Ishikawa (cell line): ENCODE results near the gene PRMT7.
A peak's percentile ranks its signal among the peaks of the same experiment; 100 is the strongest.

Experiments used
- CEBPB ChIP-seq: IDR thresholded peaks from 2 replicates; pipeline ENCODE4 v1.6.1; 2012
- CREB1 ChIP-seq: IDR thresholded peaks from 2 replicates; pipeline ENCODE4 v1.6.1; 2012; ENCODE audit warnings: low read depth
- EGR1 ChIP-seq: IDR thresholded peaks from 2 replicates; pipeline ENCODE4 v1.6.1; 2012
- EP300 ChIP-seq: IDR thresholded peaks from 2 replicates; pipeline ENCODE4 v1.6.1; 2012; ENCODE audit warnings: borderline replicate concordance
- FOXM1 ChIP-seq: IDR thresholded peaks from 2 replicates; pipeline ENCODE4 v1.6.1; 2012; ENCODE audit warnings: low read depth, borderline replicate concordance
- MAX ChIP-seq: IDR thresholded peaks from 2 replicates; pipeline ENCODE4 v1.6.1; 2012
- NFIC ChIP-seq: IDR thresholded peaks from 2 replicates; pipeline ENCODE4 v1.6.1; 2012
- RAD21 ChIP-seq: IDR thresholded peaks from 2 replicates; pipeline ENCODE4 v1.6.1; 2012; ENCODE audit warnings: low read depth
- REST ChIP-seq: IDR thresholded peaks from 2 replicates; pipeline ENCODE4 v1.6.1; 2012; ENCODE audit warnings: low read depth, mild to moderate bottlenecking
- TAF1 ChIP-seq: IDR thresholded peaks from 2 replicates; pipeline ENCODE4 v1.6.1; 2012; ENCODE audit warnings: low read depth, mild to moderate bottlenecking
- TCF12 ChIP-seq: IDR thresholded peaks from 2 replicates; pipeline ENCODE4 v1.6.1; 2012; ENCODE audit warnings: low read depth
- TEAD4 ChIP-seq: IDR thresholded peaks from 2 replicates; pipeline ENCODE4 v1.6.1; 2012
- YY1 ChIP-seq: IDR thresholded peaks from 2 replicates; pipeline ENCODE4 v1.6.1; 2012; ENCODE audit warnings: low read depth
- ZBTB7A ChIP-seq: IDR thresholded peaks from 2 replicates; pipeline ENCODE4 v1.6.1; 2012; ENCODE audit warnings: low read depth
- TF ChIP-seq, protein P1 (sequence below): IDR thresholded peaks from 2 replicates; pipeline ENCODE4 v1.6.1; 2012

The PRMT7 gene

DNA sequence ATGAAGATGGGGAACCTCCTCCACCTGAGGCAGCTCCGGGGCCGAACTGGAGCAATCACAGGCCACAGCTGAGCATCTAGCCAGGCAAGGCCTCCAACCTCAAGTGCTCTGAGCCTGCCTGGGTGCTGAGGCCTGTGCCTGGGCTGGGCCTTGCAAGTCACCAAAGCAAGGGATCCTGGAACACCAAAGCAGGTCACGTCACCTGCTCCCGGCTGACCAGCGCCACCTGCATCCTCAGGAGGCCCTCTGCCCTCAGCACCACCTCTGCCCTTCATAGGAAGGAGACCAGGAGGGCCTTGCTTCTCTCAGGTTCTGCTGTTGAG lies 69.5 kb downstream of the PRMT7 start:
- no peak for TF ChIP-seq TAF1
- no peak for TF ChIP-seq RAD21
- TF ChIP-seq EP300: no peak
- TF ChIP-seq NFIC: no peak
- TF ChIP-seq YY1: no peak
- no peak for TF ChIP-seq ZBTB7A
- TF ChIP-seq, protein P1, sequence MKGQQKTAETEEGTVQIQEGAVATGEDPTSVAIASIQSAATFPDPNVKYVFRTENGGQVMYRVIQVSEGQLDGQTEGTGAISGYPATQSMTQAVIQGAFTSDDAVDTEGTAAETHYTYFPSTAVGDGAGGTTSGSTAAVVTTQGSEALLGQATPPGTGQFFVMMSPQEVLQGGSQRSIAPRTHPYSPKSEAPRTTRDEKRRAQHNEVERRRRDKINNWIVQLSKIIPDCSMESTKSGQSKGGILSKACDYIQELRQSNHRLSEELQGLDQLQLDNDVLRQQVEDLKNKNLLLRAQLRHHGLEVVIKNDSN: no peak
- TF ChIP-seq FOXM1: no peak
- no peak for TF ChIP-seq EGR1
- no peak for TF ChIP-seq CREB1

GRCh38 chr16:68380676-68381362 lies 70.0 kb downstream of the PRMT7 start:
- no peak for TF ChIP-seq ZBTB7A

DNA sequence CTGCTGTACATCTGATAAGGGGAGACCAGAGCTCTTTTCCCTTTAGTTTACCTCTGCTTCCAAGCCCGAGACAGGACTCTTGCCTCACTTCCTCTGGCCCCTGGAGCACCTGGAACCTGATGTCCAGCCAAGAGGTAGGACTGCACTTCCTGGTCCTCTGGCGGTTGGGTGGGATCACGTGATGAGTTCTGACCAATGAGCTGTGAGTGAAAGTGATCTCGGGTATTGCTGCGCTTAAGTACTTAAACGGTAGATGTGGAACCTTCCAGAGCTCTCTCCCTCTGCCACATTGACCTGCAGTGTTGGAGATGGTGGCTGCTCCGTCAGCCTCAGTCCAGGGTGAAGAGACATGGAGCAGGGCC lies 70.5 kb downstream of the PRMT7 start:
- TF ChIP-seq, protein P1: peak; percentile 77
- no peak for TF ChIP-seq TAF1

DNA sequence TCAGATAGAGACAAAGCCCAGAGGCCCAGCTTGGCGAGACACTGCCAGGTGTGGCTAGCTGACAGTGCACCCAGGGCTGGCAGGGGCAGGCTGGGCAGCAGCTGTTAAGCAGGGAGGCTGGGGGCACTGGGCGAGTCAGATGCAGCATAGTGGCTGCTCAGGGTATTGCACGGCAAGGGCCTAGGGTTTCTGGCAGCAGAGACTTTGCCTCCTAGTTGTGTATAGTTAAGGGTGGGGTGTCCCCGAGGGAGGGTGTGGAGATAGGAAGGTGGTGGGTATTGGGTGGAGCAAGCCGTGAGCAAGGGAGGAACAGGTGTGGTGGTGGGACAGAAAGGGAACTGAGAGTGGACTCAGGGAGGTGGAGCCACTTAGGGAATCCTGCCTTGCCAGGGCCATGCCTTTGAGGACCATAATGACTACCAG lies 71.5 kb downstream of the PRMT7 start:
- TF ChIP-seq TAF1 (no peak), YY1 (no peak), TCF12 (no peak), RAD21 (no peak), TEAD4 (no peak), CREB1 (no peak), EP300 (no peak), ZBTB7A (no peak), CEBPB (no peak), FOXM1 (no peak), EGR1 (no peak), REST (no peak)

GRCh38 chr16:68383858-68384257 lies 73.0 kb downstream of the PRMT7 start:
- TF ChIP-seq EGR1 (no peak), FOXM1 (no peak)

- TF ChIP-seq EP300 (peak; percentile 55; the same call in 1 of the 2 replicates), EGR1 (no peak), CEBPB (no peak), ZBTB7A (no peak), FOXM1 (no peak), MAX (peak; percentile 44), NFIC (peak; percentile 36; the same call in 1 of the 2 replicates), TCF12 (peak; percentile 34; the same call in 1 of the 2 replicates), YY1 (0 out of 2 replicates have a peak, but pooled peaks have one; percentile 41)
- TF ChIP-seq, protein P1: peak; percentile 75
These were observed 73.7 kb downstream of the PRMT7 start for GRCh38 chr16:68384288-68385161.

- no peak for TF ChIP-seq EP300
- TF ChIP-seq CEBPB: no peak
- TF ChIP-seq NFIC: no peak
- no peak for TF ChIP-seq ZBTB7A
- TF ChIP-seq YY1: no peak
- no peak for TF ChIP-seq MAX
- TF ChIP-seq FOXM1: no peak
- TF ChIP-seq TEAD4: no peak
These were observed 74.6 kb downstream of the PRMT7 start for GRCh38 chr16:68385371-68385770.
